HG02798 (cell line): ENCODE data around the gene ANKZF1.
"Not testable (repeated sequence)": the region's sequence is repeated elsewhere in the genome, so short reads cannot be mapped to it uniquely, and the experiment has no call there.

Source experiments
- ATAC-seq: cut with Tn5 transposase; IDR thresholded peaks from one replicate; pipeline ENCODE4 v1.9.1; 2021; ENCODE audit warnings: mild to moderate bottlenecking; ENCODE audit not compliant: unreplicated experiment, poor library complexity

The ANKZF1 gene

DNA sequence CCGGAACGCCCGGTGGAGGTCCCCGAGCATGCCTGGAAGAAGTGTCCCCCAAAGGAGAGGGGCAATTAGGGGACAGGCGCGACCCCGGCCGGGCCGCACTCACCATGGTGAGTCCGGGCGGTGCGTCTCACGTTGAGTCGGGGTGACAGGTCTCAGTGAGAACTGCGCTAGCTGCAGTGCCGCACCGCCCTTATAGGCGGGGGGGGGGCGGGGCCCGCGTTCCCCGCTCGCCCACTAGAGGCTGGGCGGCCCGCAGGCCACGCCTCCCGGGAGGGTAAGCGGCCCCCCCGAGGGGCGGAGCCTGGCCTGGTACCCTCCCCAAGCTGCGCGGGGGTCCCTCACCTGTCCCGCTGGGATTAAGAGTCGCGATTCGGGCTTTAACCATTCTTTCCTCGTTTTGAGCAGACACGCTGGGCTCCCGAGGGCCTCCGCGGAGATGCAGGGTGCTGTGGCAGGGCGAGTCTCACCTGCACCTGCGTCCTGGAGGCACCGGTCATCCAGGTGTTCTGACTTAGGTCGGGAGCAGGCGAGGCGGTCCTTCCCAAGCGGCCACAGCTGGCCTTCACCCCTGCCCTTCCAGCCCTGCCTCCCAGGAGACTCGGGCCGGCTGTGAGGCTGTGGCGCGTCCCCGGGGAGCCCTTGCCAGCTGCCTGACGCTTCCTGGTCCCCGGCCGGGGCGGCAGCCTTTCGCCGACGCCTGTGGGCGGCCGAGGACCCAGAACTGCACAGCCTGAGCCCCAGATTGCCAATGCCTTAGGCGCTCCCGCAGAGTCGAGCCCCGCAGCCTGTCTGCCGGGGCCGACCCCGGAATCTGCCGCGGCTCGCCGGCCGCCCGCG, 24.4 kb downstream of the ANKZF1 start, which contains the start of gene TUBA4A:
Gene TUBA4A, minus strand, starts transcription at position 166 of the 837 bp plus-strand sequence. Its CDS starts 60 bp downstream, at position 106.
- peak; percentile 66 for ATAC-seq

DNA sequence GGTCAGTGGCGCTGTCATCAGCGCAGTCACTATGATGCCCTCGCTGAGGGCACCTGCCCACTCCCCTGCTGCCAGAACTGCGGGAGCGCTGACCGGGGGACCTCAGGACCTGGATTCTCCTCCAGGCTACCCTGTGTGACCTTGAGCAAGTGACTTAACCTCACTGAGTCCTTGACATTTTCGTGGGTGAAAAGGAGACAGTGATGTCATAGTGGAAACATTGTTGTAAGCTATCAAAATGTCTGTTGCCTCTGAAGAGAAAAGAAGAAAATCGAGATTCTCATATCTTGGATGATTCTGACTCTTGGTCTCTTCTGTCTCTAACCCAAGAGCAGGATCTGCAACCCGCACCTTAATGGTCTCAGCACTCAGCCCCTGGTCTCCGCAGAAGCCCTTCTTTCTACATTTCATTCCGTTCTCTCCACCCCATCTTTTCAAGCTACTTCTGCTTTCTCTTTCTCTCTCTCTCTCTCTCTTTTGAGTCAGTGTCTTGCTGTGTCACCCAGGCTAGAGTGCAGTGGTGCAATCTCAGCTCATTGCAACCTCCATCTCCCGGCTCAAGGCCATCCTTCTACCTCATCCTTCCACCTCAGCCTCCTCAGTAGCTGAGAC, 25.1 kb downstream of the ANKZF1 start:
- peak; percentile 19 for ATAC-seq

DNA sequence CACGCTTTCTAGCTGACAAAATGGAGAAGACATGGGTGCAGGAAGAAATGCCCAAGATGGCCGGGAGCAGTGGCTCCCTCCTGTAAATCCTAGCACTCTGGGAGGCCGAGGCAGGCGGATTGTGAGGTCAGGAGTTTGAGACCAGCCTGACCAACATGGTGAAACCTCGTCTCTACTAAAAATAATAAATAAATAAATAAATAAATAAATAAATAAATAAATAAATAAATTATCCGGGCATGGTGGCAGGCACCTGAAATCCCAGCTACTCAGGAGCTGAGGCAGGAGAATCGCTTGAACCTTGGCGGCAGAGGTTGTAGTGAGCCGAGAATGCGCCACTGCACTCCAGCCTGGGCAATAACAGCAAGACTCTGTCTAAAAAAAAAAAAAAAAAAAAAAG, 29.3 kb downstream of the ANKZF1 start:
- not testable (repeated sequence) for ATAC-seq

DNA sequence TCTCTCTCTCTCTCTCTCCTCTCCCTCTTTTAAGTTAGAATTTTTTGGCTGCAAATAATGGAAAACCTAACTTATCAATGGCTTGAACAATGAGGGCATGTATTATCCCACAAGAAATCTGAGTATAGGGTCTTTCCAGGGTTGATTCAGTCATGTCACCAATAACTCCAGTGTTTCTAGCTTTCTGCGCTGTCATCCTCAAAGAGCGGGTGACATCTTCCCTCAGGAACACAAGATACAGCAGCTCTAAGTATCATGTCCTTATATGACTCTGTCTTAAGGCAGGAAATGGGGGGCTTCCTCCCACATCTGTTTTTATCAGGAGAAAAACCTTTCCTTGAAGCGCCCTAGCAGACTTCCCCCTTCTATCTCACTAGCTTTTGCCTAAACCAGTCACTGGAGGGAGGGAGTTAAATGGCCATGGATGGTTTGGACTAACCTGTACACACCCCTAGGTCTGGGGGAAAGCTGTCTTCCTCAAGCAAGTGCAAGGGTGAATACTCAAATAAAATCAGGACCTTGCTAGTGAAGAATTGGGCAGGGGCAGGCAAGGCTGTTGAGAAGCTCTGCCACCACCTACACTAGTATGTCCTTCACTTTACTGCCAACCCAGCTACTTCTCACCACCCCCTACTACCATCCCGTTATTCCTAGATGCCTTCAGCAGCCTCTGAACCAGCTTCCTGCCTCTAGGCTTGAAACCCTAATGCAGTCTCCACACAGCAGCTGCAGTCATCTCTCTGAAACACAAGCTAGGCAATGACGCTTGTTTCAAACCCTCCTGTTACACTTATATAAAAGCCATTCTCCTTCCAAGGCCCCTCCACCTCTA, 31.6 kb downstream of the ANKZF1 start:
- ATAC-seq, result no peak

DNA sequence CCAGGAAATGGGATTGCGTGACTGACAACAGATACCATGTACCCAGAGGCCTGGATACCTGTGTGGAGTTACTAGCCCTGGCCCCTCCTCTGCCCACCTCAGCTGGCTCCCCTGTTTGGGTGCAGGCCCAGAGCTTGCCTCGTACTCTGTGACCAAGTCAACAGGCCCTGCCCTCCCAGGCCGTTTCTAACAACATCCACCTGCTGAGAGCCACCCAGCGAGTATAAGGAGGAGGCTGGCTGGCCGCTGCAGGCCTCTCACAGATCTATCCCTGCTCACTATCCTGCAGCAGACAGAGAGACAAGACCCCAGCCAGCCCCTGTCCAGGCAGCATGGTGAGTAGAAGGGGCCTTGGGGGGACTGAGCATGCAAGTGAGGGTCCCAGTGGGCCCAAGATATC, 36.6 kb downstream of the ANKZF1 start:
- no peak for ATAC-seq

DNA sequence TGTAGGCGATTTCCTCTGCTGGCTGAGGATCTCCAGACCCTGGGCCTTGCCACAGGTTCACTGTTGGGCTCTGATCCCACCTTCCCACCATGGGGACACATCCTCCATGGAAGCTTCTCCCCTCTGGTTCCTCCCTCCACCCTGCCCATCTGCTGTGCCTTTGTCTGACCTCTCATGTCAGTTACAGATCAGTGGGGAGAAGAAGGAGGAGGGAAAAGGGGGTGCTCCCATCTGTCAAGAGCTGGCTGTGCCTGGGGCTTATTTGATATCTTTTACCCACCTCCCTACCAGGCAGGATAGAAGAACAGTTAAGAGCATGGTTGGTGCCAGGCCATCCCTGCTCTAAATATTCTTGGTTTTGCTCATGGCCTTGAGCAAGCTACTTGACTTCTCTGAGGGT, 37.3 kb downstream of the ANKZF1 start:
- no peak for ATAC-seq

DNA sequence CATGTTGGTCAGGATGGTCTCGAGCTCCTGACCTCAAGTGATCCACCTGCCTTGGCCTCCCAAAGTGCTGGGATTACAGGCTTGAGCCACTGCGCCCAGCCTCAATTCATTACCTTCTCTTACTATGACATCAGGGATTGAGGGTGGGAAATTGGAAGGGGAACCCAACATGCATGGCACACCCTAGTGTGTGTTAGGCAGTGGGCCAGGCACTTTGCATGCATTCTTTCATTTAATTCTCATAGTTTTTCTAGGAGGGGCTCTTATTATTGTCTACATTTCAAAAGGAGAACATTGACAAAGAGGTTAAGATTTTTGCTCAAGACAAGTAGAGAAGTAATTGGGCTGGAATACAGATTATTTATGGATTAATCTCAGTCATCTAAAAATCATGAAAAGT, 38.7 kb downstream of the ANKZF1 start:
- ATAC-seq, result no peak

DNA sequence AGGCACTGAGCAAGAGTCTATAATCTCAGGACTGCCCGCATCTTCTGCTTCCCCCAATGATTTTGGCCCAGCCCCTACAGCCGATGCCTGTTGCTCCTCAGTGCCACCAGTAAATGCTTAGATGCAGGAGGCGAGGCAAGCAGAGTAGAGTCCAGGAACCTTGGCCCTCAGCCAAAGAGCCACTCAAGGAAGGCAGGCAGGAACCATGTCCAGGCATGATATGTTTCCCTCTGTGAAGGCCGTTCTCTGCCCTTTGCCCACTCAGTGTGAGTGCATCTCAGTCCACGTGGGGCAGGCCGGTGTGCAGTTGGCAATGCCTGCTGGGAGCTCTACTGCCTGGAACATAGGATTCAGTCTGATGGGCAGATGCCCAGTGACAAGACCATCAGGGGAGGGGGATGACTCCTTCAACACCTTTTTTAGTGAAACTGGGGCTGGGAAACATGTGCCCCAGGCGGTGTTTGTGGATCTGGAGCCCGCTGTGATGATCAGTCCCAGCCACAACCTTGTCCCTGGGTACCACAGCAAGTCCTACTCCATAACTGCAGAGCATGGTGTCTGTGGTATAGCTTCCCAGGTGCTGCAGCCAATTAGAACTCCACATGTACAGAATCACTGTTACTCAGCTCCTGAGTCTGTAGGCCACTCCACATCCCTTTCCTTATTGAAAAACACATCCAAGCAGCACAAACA, 39.9 kb downstream of the ANKZF1 start:
- no peak for ATAC-seq

DNA sequence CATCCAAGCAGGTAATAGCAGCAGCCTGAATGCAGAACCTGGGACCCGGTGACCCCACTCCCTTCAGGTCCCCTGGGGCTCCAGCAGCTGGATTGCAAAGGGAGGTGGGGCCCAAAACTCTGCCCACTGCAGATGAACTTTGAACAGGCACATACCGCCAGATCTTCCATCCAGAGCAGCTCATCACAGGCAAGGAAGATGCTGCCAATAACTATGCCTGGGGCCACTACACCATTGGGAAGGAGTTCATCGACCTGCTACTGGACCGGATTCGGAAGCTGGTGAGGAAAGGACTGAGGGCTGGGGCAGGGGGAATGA, 40.4 kb downstream of the ANKZF1 start:
- no peak for ATAC-seq

DNA sequence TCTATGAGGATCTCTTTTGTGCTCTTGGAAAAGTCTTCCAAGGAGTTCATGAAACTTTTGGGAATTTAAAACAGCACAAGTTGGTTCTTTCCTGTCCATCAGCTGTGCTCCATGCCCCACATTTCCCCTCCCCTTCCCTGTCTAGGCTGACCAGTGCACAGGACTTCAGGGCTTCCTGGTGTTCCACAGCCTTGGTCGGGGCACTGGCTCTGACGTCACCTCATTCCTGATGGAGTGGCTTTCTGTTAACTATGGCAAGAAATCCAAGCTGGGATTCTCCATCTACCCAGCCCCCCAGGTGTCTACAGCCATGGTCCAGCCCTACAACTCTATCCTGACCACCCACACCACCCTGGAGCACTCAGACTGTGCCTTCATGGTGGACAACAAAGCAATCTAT, 41.4 kb downstream of the ANKZF1 start:
- ATAC-seq, result no peak

DNA sequence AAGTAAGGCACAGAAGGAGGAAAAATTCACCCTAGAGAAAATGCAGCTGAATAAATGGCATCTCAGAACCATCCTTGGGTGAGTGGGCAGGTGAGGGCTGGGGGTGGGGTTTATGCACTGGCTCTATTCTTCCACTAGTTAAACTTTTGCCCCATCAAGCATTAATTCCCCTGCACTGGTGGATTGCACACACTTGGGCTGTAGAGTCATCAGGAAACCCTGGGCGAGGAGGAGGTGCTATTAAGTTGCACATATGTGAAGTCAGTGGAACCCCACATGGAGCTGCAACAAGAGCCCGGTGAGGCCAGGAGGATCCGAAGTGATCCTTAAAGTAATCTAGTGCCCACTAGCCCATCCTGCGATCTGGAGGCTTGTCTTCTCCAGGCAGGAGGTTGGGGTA, 42.8 kb downstream of the ANKZF1 start:
- no peak for ATAC-seq

DNA sequence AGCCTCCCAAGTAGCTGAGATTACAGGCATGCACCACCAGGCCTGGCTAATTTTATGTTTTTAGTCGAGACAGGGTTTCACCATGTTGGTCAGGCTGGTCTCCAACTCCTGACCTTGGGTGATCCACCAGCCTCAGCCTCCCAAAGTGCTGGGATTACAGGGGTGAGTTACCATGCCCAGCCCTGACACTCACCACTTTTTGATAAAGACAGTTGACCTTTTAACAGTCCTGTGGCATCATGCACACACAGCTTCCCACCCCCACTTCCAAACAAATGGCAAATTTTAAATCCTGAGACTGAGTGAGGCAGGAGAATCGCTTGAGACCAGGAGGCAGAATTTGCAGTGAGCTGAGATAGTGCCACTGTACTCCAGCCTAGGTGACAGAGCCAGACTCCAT, 43.4 kb downstream of the ANKZF1 start:
- no peak for ATAC-seq

DNA sequence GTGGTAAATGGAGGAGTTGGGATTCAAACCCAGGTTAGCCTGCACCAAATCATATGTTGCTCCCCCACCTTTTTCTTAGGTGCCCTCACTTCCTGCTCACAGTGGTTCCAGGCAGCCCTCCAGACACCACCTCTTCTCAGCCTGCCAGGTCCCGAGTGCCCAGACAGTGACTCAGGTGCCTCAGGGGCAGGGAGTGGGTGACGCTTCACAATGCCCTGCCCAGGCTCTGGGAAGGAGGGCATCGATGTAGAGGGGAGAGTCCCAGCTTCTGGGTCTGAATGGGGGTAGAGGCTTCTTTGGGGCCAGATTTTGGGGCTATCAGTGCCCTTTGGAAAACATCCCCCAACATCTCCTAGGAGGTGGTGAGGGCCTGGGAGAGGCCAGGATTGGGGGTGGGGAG, 44.3 kb downstream of the ANKZF1 start:
- ATAC-seq, result no peak

DNA sequence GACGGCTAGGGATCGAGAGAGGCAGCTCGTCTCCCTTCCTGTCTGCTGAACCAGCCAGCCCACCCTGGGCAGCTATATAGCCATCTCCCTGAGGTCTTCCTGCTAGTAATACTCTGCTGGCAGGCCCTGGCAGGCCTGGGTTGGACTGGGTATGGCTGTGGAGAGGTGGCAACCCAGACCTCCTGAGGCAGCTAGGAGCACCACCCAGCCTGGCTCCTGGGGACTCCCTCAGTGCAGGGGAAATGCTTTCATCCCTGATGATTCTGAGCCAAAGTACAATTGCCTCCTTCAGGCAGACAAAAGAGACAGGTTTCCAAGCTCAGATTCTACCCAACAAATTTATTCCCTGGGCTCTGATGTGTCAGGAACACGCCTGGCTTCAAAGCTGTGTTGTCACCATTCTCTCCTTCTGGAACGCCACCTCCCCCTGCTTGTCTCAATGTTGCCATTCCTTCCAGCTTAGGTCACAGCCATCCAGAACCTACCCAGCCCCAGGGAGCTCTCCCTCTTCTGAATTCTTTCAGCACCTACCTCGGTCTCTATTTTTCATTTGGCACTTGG, 44.8 kb downstream of the ANKZF1 start:
- no peak for ATAC-seq

DNA sequence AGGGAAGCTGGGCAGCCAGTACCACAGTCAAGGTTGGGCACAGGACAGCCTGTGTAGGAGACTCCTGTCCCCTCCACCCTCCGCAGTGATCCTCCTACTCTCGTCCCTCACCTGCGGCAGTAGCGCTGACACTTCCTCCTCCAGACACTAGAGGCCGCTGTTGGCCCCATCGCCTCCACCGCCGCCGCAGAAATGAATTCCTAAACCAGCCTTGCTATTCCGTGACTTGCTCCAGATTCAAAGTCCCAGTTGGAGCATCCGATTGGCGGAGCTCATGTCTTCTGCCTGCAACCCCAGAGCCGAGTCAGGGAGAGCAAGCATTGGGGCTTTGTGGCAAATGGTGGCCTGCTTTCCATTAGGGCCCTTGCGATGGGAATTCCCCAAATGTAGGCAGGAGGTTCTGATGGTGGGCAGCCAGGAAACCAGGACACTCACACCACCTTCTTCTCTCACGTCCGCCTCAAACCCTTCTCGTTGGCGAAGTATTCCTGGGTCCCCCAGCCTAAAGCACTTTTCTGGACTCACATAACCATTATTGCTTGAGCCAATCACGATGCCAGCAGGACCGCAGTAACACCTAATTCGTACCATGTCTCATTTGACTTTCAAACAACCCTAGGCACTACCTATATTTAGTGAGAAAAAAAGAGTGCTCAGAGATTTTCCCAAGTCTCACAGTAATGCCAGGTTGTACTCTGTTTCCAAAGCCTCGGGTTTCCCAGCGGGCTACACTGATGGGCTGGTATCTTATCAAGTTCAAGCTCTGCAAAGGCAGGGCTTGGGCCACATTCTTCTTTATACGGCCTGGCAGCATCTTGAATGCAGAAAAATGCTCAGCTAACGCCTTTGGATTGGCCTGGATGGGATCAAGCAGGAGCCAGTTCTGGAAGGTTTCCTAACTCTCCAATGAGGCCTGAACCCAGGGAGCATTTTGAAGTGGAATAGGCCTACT, 48.4 kb downstream of the ANKZF1 start:
- ATAC-seq, result peak; percentile 24

DNA sequence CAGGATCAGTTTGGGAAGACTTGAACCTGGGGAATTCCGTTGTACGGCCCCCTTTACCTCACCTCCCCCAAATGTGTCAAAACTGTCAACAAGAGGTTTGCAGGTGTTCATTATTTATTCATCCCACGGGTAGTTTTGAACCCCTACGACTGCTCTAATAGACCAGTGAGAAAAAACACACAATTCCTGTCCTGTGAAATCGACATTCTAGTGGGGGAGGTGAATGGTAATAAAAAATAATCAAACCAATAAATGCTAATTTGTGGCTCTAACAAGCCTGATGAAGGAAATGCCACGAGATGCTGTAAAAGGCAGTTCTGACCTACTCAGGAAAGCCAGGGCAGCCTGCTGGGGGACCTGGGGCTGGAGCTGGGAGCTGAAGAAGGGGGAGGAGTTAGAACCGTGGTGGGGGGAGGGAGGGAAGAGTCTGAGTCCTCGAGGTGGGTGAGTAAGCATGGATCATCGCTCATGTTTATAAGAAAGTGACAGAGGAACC, 49.1 kb downstream of the ANKZF1 start:
- ATAC-seq, result no peak

DNA sequence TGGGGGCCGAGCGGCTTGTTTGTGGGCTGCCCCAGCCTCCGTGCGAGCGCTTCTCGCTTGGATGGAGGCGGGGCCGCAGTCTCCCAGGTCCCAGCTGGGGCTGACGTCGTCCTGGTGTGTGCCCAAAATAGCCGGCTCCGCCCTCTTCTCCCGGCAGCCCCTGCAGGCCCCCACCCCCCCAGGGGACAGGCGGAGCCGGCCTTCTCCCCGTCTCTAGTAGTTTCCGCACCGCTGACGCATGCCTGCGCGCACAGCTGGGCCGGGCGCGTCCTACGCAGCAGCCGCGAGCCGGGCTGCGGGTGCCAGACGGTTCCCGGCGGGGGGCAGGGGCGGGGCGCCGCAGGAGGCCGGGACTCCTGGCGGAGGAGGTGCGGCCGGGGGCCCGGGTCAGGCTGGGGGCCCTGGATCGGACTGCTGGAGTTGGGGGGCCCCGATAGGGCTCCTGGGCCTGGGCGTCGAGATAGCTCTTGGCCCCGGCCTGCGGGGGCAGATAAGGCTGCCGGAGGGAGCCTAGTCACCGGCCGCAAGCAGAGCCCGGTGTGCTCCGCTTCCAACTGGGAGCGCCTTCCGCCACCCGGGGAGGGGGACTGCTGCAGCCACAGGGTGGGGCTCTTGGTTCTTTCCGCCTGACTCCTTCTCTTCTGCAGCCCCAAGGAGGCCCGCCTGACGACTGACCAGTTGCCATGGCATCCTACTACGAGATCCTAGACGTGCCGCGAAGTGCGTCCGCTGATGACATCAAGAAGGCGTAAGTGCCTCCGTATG, 49.7 kb downstream of the ANKZF1 start, which contains the start of gene DNAJB2:
Gene DNAJB2, plus strand, starts transcription at position 216 of the 765 bp plus-strand sequence. Its CDS starts 468 bp downstream, at position 684.
- peak; percentile 88 for ATAC-seq

DNA sequence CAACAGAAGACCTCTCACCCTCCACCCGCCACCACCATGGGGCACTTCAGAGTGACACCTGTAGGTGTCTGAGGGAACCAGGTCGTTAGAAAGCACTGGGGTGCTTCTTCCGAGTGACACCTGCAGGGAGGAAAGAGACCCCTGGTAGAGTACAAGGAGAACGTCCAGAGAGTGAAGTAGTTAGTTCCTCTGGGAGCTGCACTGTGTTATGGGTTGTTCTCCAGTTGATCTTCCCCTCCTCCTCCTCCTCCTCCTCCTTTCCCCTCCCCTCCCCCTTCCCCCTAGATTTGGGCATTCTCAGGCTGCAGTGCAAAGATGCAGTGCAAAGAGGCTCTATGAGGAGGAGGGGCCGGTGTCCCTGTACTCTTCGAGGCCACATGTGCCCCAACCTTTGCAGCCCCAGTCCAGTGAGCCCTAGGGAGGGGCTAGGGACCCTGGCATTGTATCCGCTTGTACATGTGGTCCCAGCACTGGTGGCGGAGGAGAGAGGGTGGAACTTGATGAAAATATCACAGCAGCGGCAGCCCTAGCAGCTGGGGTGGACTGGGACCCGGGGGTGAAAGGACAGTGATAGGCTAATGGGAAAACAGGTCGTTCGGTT, 50.4 kb downstream of the ANKZF1 start:
- ATAC-seq, result no peak
